HL-60 (cell line): Measurements from ENCODE around the gene HOMEZ.
A peak's percentile ranks its signal among the peaks of the same experiment; 100 is the strongest.
"Not testable (repeated sequence)": the region's sequence is repeated elsewhere in the genome, so short reads cannot be mapped to it uniquely, and the experiment has no call there.

Source experiments
- DNase-seq, 2 experiments: peaks; one replicate each; pipeline ENCODE4 v3.0.0-alpha.2; 2010 to 2020; ENCODE audit warnings: low read depth in 1 of 2, low spot score in 1 of 2
- H3K27ac ChIP-seq: fragments of 250-450 bp; sonication (Bioruptor Pico); replicated peaks from 2 replicates; pipeline ENCODE4 v1.5.1; 2020; ENCODE audit warnings: mild to moderate bottlenecking, moderate library complexity
- H3K27me3 ChIP-seq: fragments of 250-450 bp; sonication (Bioruptor Pico); 2 replicates; pipeline ENCODE4 v1.5.1; 2021; ENCODE audit warnings: mild to moderate bottlenecking, moderate library complexity; ENCODE audit not compliant: insufficient read depth, poor library complexity, severe bottlenecking
- H3K4me3 ChIP-seq: replicated peaks from 2 replicates; pipeline ENCODE4 v1.5.1; 2011; ENCODE audit warnings: mild to moderate bottlenecking, control low read depth, low read length; ENCODE audit not compliant: insufficient read depth
- GABPA ChIP-seq: IDR thresholded peaks from 2 replicates; pipeline ENCODE4 v1.6.1; 2012; ENCODE audit warnings: low read depth
- POLR2AphosphoS5 ChIP-seq: IDR thresholded peaks from 2 replicates; pipeline ENCODE4 v1.6.1; 2012; ENCODE audit warnings: low read depth
- REST ChIP-seq: IDR thresholded peaks from 2 replicates; pipeline ENCODE4 v1.6.1; 2012; ENCODE audit warnings: low read depth; ENCODE audit not compliant: insufficient replicate concordance
- SPI1 ChIP-seq: IDR thresholded peaks from 2 replicates; pipeline ENCODE4 v1.6.1; 2012; ENCODE audit warnings: low read depth, mild to moderate bottlenecking, borderline replicate concordance
- TF ChIP-seq, protein P1 (sequence below): IDR thresholded peaks from one replicate; pipeline ENCODE4 v1.5.1; 2011; ENCODE audit warnings: low read length, control low read depth, inconsistent platforms; ENCODE audit not compliant: insufficient read depth

Gene HOMEZ

DNA sequence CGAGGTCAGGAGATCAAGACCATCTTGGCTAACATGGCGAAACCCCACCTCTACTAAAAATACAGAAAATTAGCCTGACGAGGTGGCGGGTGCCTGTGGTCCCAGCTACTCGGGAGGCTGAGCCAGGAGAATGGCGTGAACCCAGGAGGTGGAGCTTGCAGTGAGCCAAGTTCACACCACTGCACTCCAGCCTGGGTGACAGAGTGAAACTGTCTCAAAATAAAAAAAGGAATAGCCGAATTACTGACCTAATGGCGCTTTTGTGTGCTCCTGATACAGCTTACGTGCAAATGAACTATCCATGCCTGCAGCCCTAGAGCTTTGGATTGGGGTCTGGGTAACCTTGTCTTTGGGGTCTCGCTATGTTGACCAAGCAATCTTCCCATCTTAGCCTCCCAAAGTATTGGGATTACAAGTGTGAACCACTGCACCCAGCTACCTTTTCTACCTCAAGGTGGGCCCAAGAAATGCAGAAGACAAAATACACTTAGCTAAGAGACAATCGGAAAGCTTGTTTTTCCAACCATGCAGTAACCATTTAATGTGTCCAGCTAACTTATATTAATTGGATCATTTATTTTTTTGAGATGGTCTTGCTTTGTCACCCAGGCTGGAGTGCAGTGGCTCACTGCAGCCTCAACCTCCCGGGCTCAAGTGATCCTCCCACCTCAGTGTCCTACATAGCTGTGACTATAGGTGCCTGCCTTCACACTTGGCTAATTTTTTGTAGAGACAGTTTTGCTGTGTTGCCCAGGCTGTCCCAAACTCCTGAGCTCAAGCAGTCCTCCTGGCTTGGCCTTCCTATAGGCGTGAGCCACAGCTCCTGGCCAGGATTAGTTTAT is 40.8 kb upstream of the HOMEZ start:
- TF ChIP-seq, protein P1, sequence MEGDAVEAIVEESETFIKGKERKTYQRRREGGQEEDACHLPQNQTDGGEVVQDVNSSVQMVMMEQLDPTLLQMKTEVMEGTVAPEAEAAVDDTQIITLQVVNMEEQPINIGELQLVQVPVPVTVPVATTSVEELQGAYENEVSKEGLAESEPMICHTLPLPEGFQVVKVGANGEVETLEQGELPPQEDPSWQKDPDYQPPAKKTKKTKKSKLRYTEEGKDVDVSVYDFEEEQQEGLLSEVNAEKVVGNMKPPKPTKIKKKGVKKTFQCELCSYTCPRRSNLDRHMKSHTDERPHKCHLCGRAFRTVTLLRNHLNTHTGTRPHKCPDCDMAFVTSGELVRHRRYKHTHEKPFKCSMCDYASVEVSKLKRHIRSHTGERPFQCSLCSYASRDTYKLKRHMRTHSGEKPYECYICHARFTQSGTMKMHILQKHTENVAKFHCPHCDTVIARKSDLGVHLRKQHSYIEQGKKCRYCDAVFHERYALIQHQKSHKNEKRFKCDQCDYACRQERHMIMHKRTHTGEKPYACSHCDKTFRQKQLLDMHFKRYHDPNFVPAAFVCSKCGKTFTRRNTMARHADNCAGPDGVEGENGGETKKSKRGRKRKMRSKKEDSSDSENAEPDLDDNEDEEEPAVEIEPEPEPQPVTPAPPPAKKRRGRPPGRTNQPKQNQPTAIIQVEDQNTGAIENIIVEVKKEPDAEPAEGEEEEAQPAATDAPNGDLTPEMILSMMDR = no peak
- TF ChIP-seq POLR2AphosphoS5 = peak; percentile 58; the same call in 1 of the 2 replicates
- H3K27me3 ChIP-seq = no peaks in the 10 kb centered on the region
- H3K27ac ChIP-seq = no peak overlapping the region
- H3K4me3 ChIP-seq = no peak overlapping the region
- DNase-seq = no peak

DNA sequence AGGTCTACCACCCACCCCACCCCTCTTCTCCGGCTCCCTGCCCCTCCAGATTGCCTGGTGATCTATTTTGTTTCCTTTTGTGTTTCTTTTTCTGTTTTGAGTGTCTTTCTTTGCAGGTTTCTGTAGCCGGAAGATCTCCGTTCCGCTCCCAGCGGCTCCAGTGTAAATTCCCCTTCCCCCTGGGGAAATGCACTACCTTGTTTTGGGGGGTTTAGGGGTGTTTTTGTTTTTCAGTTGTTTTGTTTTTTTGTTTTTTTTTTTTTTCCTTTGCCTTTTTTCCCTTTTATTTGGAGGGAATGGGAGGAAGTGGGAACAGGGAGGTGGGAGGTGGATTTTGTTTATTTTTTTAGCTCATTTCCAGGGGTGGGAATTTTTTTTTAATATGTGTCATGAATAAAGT is 39.8 kb upstream of the HOMEZ start:
- not testable (repeated sequence) for H3K27ac ChIP-seq, H3K4me3 ChIP-seq, DNase-seq, H3K27me3 ChIP-seq

- Histone ChIP-seq H3K4me3 (no peak overlapping the region), H3K27ac (no peak overlapping the region), H3K27me3 (no peaks in the 10 kb centered on the region)
- no peak for TF ChIP-seq REST
- TF ChIP-seq, protein P1 = no peak
- TF ChIP-seq SPI1 = no peak
- TF ChIP-seq GABPA = no peak
- TF ChIP-seq POLR2AphosphoS5 = no peak
- DNase-seq = no peak
Observed at GRCh38 chr14:23324993-23325392, 39.1 kb upstream of the HOMEZ start.

- TF ChIP-seq REST (no peak), SPI1 (no peak), POLR2AphosphoS5 (no peak), GABPA (no peak)
- TF ChIP-seq, protein P1 = no peak
- no peak for DNase-seq
- no peak overlapping the region for H3K27ac ChIP-seq
Observed at GRCh38 chr14:23324455-23324846, 38.5 kb upstream of the HOMEZ start.

More at GRCh38 chr14:23324455-23324846, 38.5 kb upstream of the HOMEZ start:
- H3K27me3 ChIP-seq = no peaks in the 10 kb centered on the region
- H3K4me3 ChIP-seq = no peak overlapping the region
